HG03103 (cell line): ENCODE measurements around the gene CEMIP.

ENCODE experiments used
- ATAC-seq: cut with Tn5 transposase; IDR thresholded peaks from one replicate; pipeline ENCODE4 v1.9.1; 2021; ENCODE audit warnings: low read depth; ENCODE audit not compliant: unreplicated experiment

CEMIP gene

GRCh38 chr15:80921736-80922410 lies 142.7 kb downstream of the CEMIP start:
- no peak for ATAC-seq

DNA sequence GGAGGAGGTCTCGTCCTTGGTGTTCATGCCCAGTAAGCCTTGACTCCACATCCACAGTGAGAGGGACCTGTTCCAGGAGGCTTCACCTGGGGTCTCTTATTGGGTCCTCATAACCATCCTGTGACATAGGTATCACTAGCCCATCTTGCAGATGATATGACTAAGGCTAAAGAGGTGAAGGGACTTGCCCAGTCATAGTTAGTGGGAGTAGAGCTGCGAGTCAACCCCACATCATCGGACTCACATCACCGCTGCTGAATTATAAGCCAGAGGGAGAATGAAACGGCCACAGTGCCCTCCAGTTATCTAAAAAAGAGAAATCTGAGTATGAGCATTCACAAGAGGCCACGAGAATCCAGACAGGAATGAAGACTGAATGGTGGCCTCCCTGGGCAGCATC lies 144.5 kb downstream of the CEMIP start:
- ATAC-seq, result no peak

DNA sequence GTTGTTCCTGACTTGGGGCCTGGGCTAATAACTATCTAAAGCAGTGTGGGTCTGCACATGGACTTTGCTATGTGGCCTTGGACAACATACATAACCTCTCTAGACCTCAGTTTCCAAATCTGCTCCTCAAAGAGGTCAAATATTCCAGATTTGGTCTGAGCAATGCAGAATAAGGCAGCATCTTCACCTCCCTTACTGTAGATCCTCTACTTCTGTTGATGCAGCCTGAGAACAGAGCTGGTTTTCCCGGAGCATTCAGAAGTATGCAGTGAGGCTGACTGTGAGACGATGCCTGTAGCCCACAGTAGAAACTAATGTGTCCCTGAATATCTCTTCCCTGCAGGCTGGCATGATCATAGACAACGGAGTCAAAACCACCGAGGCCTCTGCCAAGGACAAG lies 145.1 kb downstream of the CEMIP start:
- ATAC-seq, result no peak

DNA sequence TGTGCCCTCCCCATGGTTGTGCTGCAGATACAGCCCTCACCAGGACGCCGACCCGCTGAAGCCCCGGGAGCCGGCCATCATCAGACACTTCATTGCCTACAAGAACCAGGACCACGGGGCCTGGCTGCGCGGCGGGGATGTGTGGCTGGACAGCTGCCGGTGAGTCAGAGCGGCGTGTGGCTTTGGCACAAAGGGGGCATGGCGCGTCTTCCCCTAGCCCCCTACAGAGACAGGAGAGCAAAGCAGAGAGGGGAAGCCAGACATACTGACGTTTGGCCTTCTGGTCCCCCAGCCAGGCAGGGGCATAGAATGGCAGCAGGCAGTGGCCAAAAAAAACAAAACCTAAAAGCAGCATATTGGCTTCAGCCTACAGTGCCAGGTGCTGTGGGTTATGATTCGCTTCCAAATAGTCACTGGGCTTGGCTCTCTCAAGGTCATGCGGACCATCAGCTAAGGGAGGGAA lies 146.5 kb downstream of the CEMIP start:
- no peak for ATAC-seq

DNA sequence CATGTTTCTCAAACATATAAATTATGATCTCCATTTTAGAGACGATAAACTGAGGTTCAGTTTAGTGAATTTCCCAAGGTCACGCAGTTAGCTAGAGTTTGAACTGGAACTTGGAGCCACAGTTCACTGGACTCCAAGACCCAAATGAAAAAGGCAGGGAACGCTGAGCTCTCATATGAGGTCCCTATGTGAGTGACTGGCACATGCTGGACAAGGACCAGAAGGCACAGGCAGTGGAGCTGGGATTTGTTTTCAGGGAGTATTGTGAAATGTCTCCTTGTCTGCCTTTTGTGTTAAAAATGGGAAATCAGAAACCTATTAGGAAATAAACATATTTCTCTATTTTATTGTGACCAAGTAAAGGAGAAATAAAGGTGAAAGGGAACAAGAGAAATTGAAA lies 147.0 kb downstream of the CEMIP start:
- ATAC-seq, result no peak

DNA sequence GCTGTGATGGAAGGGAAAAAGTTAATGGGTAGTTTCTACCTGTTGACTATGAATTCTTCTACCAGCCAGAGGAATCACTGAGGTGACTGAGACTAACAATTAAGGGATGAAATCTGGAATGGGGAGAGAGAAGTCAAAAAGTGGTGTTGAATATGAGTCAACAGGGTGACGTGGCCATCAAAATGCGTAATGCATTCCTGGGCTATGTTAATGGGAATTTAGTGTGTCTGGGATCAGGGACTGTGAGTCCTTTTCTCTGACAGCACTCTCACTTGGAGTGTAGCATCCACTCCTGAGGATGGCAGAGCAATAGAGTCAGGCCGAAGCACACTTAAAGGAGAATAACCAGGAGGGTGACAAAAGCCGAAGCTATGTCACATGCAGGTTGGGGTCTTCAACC lies 150.1 kb downstream of the CEMIP start:
- no peak for ATAC-seq

DNA sequence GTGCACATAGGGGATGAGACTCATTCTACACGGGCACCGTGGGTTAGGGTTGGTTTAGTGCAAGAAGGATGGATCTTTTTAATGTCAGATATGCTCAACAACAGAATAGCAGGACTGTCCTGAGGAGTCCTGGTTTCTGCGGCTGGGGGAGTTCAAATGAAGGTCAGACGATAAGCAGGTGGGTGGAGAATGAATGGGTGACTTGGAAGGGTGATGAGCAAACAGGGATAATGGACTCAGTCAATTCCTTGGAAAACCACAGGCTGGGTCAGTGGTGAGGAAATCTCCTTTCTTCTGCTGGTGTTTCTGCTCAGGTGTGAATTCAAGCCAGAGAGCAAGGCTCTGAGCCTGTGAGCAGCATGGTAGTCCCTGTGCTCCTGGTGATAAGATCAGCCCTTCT lies 150.5 kb downstream of the CEMIP start:
- ATAC-seq, result no peak

- ATAC-seq, result no peak
These were observed 152.0 kb downstream of the CEMIP start for GRCh38 chr15:80931191-80931590.

- ATAC-seq, result no peak
These were observed 152.7 kb downstream of the CEMIP start for GRCh38 chr15:80931721-80932512.

DNA sequence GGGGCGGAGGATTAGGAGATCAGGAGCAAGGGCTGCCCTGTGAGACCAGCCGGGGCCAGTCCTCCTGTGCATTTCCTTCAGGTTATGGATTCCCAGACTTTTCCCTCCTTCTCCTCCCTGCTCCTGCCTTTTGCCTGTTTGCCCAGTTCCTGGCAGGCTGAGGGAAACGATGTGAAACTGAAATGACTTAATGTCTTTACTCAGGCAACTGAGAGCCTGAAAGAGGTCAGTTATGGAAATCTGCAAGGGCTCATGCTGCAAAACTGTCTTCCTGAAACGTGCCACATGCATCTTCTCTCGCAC lies 153.3 kb downstream of the CEMIP start:
- no peak for ATAC-seq

GRCh38 chr15:80932989-80933388 lies 153.8 kb downstream of the CEMIP start:
- no peak for ATAC-seq

GRCh38 chr15:80934761-80935221 lies 155.6 kb downstream of the CEMIP start:
- ATAC-seq, result no peak

- ATAC-seq, result no peak
These were observed 157.3 kb downstream of the CEMIP start for GRCh38 chr15:80936288-80937078.

DNA sequence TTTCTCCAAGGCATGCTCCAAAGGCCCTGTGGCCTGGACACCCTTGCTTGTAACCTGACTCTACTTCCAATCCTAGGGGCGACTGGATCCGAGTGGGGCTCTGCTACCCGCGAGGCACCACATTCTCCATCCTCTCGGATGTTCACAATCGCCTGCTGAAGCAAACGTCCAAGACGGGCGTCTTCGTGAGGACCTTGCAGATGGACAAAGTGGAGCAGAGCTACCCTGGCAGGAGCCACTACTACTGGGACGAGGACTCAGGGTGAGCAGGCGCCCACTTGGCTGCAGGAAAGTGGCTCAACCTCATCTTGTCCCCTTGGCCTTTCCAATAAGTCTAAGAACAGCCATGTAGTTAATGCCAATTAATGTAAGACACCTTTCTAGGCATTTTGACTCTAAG lies 158.5 kb downstream of the CEMIP start:
- ATAC-seq, result no peak

- no peak for ATAC-seq
These were observed 160.0 kb downstream of the CEMIP start for GRCh38 chr15:80939216-80939615.

DNA sequence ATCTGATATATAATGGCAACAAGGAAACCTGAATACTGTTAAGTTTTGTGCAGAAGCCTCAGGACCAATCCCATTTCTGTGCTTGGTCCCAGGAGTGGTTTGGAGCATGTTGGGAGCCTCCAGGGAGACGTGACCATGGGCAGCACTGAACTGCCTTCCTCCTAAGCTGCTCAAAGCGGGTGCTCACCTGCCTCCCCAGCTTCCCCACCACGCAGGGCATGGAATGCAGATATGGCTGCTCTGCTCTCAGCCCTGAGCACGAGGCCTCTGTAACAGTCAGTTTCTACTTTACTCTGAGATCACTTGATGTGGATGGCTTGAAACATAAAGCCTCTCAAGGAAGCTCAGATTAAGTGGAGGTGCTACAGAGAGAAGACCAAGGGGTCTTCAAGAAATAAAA lies 161.2 kb downstream of the CEMIP start:
- no peak for ATAC-seq

- ATAC-seq, result no peak
These were observed 161.7 kb downstream of the CEMIP start for GRCh38 chr15:80940851-80941250.

DNA sequence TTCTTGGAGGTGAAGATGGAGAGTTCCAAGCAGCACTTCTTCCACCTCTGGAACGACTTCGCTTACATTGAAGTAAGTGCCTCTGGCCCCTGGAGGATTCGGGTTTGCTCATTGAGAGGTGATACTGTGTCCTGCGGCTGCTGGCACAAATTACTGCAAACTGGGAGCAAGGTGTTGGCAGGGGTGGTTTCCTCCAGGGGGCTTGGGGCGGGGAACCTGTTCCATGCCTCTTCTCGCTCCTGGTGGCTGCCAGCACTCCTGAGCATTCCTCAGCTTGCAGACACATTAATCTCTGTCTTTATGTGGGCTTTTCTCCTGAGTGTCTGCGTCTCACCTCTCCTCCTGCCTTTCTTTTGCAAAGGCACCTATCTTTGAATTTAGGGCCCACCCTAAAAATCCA lies 163.1 kb downstream of the CEMIP start:
- no peak for ATAC-seq

GRCh38 chr15:80942746-80943565 lies 163.8 kb downstream of the CEMIP start:
- ATAC-seq, result no peak

GRCh38 chr15:80944818-80945217 lies 165.6 kb downstream of the CEMIP start:
- no peak for ATAC-seq

- ATAC-seq, result no peak
These were observed 166.4 kb downstream of the CEMIP start for GRCh38 chr15:80945605-80946004.
